Activated CD4-positive, alpha-beta T cell treated with anti-CD3 and anti-CD28 coated beads, Interleukin-2, amount 50 U/mL, for 4 hours (primary cell): ENCODE data around the gene SETD2.

Experiments used
- DNase-seq, 2 experiments: peaks; one replicate each; pipeline ENCODE4 v3.0.0-alpha.2; 2020

SETD2 gene

GRCh38 chr3:47006145-47006651 is 157.7 kb downstream of the SETD2 start:
- no peak for DNase-seq

- no peak for DNase-seq
Observed at GRCh38 chr3:47005212-47006144, 158.4 kb downstream of the SETD2 start.

- DNase-seq, result no peak
Observed at GRCh38 chr3:47004369-47005211, 159.3 kb downstream of the SETD2 start.

- no peak for DNase-seq
Observed at GRCh38 chr3:47003461-47004368, 160.2 kb downstream of the SETD2 start.

- DNase-seq, result no peak
Observed at GRCh38 chr3:47003056-47003410, 160.9 kb downstream of the SETD2 start.

- DNase-seq, result no peak
Observed at GRCh38 chr3:47002171-47003055, 161.5 kb downstream of the SETD2 start.

GRCh38 chr3:47001731-47002170 is 162.2 kb downstream of the SETD2 start:
- DNase-seq, result no peak

GRCh38 chr3:47000922-47001730 is 162.8 kb downstream of the SETD2 start:
- DNase-seq, result no peak

- DNase-seq, result no peak
Observed at GRCh38 chr3:47000198-47000815, 163.6 kb downstream of the SETD2 start.

GRCh38 chr3:46999516-47000197 is 164.3 kb downstream of the SETD2 start:
- DNase-seq, result no peak

- DNase-seq, result no peak
Observed at GRCh38 chr3:46998852-46999515, 164.9 kb downstream of the SETD2 start.

GRCh38 chr3:46998121-46998851 is 165.6 kb downstream of the SETD2 start:
- peak; percentile 72 to 73 for DNase-seq

GRCh38 chr3:46997453-46998091 is 166.3 kb downstream of the SETD2 start:
- no peak for DNase-seq

GRCh38 chr3:46996689-46997452 is 167.0 kb downstream of the SETD2 start:
- DNase-seq, result no peak

- no peak for DNase-seq
Observed at GRCh38 chr3:46995901-46996562, 167.9 kb downstream of the SETD2 start.
